MM.1S (cell line): Measurements from ENCODE around the gene PLCB2.

Experiments used
- EZH2 ChIP-seq: fragments of 300-600 bp; sonication (generic); optimal IDR thresholded peaks from 2 replicates; pipeline ENCODE3; 2017; ENCODE audit warnings: low read depth, mild to moderate bottlenecking, antibody characterized with exemption, low read length, mixed read lengths
- EZH2phosphoT487 ChIP-seq: fragments of 300-600 bp; sonication (generic); IDR thresholded peaks from 2 replicates; pipeline ENCODE4 v1.6.1; 2018; ENCODE audit warnings: antibody characterized with exemption, low read length
- TF ChIP-seq, protein P1 (sequence below): fragments of 300-600 bp; sonication (generic); IDR thresholded peaks from 2 replicates; pipeline ENCODE4 v1.5.1; 2016; ENCODE audit warnings: antibody characterized with exemption, low read length, mixed read lengths

DNA sequence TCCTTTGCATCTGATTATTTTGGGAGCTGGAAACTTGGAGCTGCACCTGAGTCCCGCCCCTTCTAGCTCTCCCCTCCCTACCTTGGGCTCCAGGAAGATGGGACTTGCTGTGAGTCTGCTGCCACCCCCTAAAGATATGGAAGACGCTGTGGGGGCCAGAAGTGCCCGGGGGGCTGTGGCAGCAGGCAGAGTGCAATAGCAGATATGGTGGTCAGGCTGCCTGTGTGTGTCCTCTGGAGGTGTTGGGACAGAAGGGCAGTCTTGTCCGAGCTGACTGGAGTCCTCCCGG, 68.4 kb downstream of the PLCB2 start:
- TF ChIP-seq, protein P1, sequence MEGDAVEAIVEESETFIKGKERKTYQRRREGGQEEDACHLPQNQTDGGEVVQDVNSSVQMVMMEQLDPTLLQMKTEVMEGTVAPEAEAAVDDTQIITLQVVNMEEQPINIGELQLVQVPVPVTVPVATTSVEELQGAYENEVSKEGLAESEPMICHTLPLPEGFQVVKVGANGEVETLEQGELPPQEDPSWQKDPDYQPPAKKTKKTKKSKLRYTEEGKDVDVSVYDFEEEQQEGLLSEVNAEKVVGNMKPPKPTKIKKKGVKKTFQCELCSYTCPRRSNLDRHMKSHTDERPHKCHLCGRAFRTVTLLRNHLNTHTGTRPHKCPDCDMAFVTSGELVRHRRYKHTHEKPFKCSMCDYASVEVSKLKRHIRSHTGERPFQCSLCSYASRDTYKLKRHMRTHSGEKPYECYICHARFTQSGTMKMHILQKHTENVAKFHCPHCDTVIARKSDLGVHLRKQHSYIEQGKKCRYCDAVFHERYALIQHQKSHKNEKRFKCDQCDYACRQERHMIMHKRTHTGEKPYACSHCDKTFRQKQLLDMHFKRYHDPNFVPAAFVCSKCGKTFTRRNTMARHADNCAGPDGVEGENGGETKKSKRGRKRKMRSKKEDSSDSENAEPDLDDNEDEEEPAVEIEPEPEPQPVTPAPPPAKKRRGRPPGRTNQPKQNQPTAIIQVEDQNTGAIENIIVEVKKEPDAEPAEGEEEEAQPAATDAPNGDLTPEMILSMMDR: no peak
- TF ChIP-seq EZH2: no peak
- no peak for TF ChIP-seq EZH2phosphoT487
